ENCODE results near the gene COX8C.
A peak's percentile ranks its signal among the peaks of the same experiment; 100 is the strongest.
"Not testable (repeated sequence)": the region's sequence is repeated elsewhere in the genome, so short reads cannot be mapped to it uniquely, and the experiment has no call there.

COX8C gene

DNA sequence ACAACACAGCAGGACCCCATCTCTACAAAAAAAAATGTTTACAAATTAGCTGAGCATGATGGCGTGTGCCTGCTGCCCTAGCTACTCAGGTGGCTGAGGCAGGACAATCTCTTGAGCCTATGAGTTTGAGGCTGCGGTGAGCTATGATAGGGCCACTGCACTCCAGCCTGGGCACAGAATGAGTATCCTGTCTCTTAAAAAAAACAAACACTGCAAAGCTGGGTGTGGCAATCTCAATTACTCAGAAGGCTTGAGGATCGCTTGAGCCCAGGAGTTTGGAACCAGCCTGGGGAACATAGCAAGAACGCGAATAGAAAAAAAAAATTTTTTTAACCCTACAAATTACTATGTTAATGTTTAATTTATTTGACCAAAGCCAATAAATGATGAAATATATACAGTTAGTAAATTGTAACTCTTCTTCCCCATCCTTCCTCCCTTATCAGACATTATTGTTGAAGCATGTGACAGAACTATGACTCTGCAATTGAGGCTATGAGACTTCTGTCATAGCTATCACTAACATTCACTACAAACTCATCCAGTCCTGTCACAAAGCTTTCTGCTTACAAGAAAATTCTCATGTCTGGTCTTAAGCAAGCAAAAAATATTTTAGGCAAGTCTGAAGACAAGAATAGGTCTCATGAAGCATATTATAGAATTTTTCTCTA, 23.9 kb upstream of the COX8C start:
- no peak for DNase-seq

DNA sequence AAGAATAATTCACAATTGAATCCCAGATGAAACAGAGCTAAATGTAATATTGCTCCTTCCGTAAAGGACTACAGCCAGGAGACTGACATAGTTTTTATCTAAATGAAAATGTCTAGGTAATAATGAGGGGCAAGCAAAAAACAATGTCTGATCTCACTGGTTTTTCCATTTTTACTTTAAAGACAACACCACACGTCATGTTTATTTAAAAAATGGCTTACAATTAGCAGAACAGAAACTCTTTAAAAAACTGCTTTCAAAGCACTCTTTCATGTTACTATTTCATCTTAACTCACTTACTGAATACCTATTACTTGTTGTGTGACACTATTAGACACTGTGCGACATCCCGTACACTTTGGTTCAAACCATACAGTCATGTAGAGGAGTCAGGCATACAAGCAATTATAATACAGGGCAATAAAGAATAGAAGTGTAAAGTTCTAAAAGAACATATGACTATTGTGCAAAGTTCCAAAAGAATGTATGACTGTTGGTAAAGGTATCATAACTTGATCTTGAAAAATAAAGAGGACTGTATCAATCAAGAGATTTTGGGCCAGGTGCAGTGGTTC, 23.3 kb upstream of the COX8C start:
- no peak for DNase-seq

DNA sequence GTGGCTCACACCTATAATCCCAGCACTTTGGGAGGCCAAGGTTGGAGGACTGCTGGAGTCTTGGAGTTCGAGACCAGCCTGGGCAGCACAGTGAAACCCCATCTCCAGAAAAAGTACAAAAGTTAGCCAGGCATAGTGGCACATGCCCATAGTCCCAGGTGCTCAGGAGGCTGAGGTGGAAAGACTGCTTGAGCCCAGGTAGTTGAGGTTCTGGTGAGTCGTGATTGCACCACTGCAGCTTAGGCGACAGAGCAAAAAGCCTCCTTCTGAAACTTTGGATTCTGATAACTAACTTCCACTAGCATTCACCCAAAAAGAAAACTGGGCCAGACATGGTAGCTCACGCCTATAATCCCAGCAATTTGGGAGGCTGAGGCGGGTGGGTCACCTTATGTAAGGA, 20.8 kb upstream of the COX8C start:
- DNase-seq = no peak

DNA sequence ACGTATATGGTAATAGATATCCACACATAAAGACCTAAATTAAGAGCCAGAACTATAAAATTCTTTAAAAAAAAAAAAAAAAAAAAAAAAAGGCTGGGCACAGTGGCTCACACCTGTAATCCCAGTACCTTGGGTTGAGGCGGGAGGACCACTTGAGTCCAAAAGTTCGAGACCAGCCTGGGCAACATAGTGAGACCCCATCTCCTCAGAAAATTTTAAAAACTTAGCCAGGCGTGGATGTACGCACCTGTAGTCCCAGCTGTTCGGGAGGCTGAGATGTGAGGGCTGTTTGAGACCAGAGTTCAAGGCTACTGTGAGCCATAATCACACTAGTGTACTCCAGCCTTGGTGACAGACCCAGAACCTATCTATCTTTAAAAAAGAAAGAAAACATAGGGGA, 18.4 kb upstream of the COX8C start:
- no peak for DNase-seq

DNA sequence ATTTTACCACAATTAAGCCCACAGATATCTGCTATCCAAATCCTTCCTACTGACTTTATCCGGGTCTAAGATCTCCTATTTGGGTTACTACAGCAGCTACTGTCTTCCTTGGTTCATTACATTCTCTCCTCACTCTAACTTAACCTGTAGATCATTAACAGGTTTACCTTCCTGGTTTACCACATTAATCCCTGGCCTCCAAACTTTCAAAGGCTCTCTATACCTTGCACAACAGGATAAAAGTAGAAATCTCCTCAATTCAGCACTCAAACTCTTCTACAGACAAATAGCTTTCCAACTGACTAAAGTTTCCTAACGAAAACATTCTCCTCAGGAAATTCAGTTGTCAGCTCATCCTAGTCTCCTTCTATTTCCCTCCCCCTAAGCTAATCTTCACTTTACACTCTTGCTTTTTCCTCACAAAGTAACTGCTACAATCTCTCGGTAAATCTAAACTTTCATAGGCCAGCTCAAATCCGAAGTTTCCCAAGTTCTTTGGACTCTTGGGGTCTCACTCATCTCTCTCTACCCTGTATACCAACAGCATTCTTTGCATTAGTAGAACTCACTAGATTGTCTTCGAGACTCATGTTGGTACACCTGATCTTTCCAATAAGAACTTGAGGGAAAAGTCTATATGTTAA, 16.9 kb upstream of the COX8C start:
- DNase-seq = no peak

DNA sequence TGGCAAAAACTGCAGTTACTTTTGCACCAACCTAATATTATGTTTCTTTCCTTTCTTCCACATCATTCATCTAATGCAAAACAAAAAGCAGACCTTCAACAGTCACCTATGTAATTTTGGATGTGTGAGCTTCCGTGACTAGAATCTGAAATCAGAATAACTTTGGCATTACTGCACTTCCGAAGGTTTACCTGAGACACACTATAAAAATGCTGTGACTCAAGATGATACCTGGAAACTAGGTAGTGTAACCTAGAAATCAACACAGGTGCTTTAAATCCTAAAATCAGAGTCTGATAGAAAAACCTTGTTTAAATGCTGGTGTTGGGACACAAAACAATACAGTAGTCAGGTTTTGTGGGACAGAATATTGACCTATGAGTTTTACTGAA, 16.4 kb upstream of the COX8C start:
- DNase-seq = no peak

DNA sequence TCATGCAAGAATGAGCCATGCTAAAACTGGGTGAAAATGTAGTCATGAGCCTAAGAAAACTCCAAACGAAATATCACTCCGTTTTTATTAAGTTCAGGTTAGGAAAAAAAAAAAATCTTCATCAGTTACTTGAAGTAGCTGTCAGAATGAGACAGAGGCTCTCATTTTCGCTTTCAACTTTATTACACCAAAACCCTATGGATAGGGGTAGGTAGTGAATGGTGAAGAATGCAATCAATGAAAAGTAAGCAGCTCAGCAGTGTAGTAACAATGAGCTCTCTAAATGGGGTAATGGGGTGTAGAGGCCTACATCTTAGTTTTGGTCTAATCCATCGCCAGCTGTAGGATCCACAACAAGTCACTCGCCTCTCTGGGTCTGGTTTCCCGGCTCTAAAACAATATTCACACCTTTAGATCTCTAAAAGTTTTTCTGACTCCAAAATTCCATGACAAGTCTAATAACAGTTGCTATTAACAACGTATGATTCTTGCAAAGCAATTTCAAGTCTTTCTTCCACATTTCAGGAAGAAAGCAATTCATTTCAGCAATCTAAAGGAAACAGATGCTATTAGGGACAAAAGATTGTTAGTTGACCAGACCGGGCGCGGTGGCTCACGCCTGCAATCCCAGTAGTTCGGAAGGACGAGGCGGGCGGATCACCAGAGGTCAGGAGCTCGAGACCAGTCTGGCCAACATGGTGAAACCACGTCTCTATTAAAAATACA, 15.8 kb upstream of the COX8C start:
- DNase-seq = no peak

DNA sequence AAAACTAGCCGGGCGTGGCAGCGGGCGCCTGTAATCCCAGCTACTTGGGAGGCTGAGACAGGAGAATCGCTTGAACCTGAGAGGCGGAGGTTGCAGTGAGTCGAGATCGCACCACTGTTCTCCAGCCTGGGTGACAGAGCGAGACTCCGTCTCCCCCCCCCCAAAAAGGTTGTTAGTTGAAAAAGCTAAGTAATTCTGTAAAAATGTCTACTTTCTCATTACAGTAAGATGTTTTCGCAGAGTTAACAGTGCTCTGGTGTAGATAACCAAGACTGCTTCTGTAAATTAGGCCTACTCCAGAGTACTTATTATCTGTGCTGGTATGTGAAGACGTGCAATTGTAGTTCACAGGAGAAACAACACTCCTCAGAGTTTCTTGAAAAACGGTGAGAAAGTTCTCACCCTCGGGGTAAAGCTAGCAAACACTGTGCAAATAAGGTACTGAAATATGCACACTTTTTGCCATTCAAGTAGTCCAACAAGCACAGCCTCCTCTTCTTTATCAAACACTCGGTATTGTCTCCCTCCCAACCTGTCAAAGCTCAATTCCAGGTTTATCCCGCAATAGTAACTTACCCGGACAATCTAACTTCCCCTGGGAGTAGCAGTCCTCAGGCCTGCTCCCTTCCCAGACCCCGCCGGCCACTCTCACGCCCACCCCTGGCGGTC, 15.1 kb upstream of the COX8C start:
- DNase-seq = no peak

DNA sequence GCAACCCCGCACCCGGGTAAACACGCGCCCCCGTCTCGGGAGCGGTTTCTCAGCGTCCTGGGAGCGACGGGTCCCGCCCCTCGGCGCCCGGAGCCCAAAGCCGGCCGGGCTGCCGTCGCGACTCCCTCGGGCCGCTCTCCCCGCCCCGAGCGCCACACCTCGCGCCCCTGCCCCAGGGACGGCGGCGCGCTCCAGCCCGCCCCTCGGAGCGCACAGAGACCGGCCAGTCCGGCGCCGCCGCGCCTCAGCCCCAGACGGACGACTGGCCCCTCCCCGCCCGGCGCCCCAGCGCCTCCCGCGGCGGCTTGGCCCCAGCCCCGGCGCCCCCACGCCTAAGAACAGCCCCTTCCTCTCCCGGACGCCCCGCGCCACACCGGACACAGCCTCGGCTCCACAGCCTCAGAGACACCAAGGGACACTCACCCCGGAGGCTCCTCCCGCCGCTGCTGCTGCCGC, 14.6 kb upstream of the COX8C start:
- peak in 1 of 2 donors; percentile 45 for DNase-seq

DNA sequence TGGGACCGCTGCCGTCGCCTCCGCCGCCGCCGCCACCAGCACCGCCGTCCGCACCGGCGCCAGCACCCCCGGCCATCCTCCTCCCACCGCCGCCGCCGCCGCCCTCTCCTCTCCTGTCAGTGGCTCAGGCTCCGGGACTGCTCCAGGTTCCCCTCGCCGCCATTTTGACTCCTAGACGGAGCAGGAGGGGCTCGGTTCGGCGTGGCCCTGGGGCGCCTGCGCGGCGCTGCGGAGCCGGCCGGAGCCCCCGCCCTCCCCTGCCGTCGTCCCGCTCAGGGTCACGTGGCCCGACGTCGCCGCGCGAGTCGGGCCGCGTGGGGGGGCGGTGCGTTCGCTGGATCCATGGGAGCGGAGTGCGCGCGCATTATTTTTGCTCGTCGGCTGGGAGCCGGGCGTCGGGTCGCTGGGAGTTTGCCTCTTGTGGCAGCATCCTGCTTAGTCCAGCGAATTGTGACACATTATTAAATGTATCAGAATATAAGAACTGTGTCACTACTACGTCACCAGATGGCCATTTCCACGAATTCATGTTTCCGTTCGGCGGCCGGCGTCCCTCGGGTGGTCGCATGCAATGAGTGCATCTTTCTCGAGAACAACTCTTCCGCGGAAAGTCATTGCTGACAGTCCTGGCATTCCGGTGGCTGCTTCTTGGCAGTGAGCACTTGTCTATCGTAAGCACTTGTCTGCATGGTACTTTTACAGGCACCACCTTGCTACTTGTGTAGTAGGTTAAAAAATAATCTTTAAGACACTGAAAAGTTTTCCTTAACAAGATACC, 13.9 kb upstream of the COX8C start, which contains the start of gene BTBD7:
BTBD7 (minus strand) TSS at position 184 of the 778 bp plus-strand sequence. CDS start 36,985 bp downstream, outside the sequence.
- peak; percentile 94 to 95 for DNase-seq

DNA sequence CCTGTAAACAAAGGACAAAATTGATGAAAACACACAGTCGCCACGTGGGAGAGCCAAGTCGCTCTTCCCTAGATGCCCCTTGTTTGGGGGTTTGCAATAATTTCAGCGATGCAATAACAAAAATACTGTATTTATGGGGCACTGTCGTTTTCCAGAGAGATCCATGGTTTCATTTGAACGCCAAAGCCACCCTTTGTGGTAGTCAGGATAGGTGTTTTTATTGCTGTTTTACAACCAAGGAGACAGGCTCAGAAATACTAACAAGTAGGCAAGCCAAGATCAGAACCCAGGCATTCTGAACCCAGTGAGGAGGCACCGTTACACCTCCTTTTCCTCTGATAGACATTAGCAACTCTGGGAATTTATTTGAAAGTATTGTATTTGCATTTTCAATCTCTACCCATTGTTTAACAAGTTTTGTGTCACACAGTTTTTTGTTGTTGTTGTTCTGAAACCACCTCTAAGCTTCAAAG, 13.3 kb upstream of the COX8C start:
- DNase-seq = peak in 1 of 2 donors; percentile 2

DNA sequence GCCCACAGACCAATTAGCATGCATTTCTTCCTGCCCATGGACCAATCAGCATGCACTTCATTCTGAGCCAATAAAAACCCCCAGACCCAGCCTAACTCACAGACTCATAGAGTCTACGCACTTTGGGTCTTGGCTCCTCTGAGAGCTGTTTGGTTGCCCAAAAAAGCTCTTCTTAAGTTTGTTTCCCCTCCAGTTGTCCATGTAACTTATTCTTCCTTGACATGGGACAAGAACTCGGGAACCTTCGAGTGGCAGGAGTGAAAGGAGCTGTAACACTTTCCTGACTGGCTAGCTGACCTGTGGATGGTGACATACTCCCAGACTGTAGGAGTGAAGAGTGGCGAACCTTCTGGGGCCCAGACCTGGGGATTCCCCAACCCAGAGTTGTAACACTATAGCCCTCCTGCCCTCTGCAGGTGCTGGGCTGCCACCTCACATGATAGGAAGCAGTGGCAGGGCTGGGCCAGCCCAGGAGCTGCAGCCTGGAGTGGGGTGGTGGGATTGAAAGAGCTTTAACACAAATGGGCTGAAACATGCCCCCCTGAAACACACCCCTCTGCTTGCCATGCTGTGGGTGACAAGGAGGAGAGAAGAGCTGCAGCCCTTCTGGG, 9.7 kb upstream of the COX8C start:
- DNase-seq = no peak

DNA sequence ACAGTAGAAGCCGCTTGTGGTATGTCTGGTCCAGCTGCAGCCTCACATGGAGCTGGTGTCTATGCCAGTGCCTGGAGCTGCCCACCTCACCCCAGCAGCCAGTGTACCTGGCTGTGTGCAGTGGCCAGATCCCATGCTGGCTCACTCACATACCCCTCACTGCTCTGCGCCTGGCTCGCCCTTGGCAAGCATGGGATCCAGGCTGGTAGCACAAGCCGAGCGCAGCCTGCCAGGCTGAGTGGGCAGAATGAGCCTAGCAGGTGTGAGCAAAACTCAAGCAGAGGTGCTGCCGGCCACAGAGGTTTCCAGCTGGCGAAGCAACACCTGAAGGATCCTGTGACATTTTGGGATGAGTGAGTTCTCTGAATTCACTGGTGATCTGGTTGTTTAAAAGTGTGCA, 9.1 kb upstream of the COX8C start:
- no peak for DNase-seq

DNA sequence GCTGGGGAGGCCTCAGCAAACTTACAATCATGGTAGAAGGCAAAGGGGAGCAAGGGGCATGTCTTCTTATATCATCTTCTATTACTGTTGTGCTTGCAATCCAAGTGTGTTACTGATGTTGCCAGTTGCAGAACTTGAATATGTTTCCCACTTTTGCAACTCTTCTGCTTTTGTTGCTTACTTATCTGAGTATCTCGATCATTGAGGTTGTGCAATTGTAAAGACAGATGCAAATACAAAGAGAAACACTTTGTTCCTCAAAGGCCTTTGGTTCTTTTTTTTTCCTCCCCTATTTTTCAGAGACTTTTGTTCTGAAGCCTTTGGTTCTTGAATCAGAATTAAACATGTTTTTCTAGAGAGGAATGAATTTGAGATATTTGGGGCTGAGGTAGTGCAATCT, 3.7 kb upstream of the COX8C start:
- DNase-seq = no peak

DNA sequence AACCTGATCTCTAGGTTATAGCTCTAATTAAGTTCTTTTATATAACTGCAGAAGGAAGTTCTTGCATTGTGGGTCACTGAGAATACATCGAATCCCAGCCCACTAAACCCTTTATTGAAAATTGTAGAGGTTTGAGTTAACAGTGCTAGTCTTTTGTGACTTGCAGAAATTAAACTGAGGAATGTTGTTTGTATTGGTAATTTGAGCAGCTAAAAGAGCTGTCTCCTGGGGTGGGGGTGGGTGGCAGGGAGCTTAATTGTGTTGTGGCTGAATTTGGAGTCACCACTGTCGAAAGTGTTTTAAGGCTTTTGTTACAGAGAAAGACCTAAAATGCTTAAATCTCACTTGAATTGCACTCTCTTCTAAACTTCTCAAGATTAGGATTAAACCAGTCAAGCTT, 3.2 kb upstream of the COX8C start:
- DNase-seq = no peak

DNA sequence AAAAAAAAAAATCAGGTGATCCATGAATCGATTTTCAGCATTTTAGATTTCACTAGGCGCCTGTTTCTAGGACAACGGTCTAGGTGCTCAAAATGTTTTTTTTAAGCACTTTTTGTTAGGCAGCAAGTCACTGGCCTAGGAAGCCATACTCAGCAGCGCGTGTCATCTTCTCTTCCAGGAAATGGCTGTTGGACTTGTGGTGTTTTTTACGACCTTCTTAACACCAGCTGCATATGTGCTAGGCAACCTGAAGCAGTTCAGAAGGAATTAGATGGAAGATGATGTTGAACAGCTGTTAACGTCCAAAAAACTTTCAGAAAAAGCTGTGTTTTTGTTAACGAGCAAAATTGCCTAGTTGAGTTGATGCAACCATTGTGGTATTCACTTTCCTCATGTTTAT, 868 bp downstream of the COX8C start:
- DNase-seq = no peak

DNA sequence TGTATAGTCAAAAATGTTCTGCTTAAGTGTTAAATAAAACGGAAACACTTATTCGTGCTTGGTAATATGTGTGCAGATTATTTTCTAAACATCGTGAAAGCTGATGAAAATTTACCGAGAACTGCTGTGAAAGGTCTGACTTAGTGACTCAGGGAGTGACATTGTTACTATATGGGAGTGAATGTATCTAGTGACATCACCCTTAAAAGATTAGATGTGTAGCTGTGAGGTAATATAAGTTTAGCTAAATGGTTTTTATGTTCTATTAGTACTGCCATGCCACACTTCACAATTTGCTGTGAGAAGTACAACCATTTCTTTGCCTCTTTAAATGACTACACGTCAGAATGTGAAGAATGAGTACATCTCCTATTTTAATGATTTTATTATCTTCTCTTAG, 1.3 kb downstream of the COX8C start:
- DNase-seq = no peak

DNA sequence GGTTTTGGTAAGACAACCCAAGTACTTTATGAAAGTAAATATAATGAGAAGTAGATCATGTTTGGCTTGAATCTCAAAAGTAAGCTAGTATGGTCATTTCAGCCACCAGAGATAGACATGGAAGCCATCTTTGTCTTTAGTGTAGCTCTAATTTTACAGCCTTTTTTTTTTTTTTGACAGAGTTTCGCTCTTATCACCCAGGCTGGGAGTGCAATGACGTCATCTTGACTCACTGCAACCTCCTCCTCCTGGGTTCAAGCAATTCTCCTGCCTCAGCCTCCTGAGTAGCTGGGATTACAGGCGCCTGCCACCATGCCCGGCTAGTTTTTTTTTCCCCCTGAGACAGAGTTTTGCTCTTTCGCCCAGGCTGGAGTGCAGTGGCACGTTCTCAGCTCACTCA, 7.9 kb downstream of the COX8C start:
- not testable (repeated sequence) for DNase-seq

DNA sequence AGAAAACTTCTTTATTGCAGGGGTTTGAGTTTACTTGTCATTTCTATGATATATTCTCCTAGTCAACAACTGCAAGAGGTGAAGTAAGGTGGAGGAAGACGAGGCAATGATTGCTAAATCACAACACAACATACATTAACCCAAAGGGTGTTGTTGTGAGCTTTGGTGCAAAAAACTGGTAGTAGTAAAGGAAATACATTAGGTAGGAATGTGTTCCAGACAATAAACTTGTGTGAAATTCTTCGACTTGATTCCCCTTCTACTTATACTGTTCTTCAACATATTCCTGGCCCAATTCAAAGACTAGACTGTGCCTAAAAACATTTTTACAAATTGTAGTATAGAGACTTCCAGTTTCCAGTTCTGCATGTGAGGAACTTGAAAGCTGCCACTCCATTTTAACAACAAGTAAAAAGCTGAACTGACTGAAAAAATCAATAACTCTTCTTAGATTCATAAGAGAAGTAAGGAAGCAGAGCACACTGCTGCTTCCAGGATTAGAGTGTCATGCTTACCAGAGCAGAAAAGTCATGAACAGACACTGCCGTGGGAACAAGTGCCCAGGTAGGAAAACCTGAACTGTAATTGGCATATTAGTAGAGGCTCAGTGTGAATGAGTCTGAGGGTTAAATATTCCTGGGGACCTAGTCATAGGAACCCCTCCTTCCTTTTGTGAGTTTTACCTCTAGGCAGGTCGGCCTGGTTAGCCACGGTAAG, 22.2 kb downstream of the COX8C start:
- DNase-seq = no peak

DNA sequence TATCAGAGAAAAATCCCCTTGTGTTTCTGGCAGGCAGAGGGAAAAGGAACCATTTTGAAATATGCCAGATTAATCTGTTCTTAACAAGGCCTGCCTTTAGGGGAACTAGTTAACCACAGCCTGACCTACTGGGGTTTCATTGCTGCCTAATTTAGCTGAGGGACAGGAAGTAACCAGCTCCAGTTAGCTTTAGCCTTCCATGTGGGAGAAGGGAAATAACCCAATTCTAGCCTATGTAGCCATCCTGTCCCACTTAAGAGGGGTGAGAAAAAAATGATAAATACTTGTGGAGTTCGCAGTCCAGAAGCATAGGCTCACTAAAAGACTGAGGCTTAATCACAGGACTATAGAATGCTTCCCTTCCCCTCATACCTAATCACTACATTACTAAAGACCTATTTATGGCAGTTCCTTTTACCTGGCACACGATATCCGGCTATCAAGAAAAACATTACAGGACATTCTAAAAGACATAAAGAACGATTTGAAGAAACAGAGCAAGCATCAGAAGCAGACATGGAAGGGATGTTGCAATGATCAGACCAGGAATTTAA, 22.8 kb downstream of the COX8C start:
- DNase-seq = peak in 1 of 2 donors; percentile 17
